Measurements from ENCODE around the gene MIER2.
A peak's percentile ranks its signal among the peaks of the same experiment; 100 is the strongest.

Gene MIER2

DNA sequence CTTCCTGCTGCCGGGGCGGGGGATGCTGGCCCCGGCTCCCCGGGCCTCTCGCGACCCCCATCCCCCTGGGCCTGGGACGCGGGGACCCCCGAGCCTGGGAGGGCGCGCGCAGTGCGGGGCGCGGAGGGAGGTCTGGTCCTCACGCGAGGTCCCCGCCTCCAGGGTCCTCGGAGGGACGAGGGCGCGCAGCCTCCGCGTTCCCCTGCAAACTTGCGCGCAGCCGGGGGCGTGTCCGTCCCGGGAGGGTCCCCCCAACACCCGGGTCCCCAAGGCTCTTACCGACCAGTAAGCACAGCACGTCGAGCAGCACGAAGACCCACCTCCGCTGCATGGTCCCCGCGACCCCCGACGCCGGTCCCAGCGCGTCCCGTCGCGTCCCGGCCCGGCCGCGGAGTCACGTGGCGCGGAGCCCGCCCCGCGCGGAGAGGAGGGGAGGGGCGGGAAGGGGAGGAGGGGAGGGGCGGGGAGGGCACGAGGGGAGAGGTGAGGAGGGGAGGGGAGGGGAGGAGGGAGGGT is 53.5 kb downstream of the MIER2 start, which contains the start of gene PLPP2:
Gene PLPP2 (minus strand): TSS at position 398 of the 516 bp plus-strand sequence. CDS start 67 bp downstream, at position 331.
- TF ChIP-seq, protein P1, sequence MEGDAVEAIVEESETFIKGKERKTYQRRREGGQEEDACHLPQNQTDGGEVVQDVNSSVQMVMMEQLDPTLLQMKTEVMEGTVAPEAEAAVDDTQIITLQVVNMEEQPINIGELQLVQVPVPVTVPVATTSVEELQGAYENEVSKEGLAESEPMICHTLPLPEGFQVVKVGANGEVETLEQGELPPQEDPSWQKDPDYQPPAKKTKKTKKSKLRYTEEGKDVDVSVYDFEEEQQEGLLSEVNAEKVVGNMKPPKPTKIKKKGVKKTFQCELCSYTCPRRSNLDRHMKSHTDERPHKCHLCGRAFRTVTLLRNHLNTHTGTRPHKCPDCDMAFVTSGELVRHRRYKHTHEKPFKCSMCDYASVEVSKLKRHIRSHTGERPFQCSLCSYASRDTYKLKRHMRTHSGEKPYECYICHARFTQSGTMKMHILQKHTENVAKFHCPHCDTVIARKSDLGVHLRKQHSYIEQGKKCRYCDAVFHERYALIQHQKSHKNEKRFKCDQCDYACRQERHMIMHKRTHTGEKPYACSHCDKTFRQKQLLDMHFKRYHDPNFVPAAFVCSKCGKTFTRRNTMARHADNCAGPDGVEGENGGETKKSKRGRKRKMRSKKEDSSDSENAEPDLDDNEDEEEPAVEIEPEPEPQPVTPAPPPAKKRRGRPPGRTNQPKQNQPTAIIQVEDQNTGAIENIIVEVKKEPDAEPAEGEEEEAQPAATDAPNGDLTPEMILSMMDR (IDR thresholded peaks at IDR 0.05; ENCODE audit: insufficient read depth, low read depth, low read length, missing control alignments) = no peak
- no peak for DNase-seq (ENCODE audit: low read depth)
- no peak within 1 kb of the TSS for H3K4me3 ChIP-seq (ENCODE audit: low read depth, low read length)

DNA sequence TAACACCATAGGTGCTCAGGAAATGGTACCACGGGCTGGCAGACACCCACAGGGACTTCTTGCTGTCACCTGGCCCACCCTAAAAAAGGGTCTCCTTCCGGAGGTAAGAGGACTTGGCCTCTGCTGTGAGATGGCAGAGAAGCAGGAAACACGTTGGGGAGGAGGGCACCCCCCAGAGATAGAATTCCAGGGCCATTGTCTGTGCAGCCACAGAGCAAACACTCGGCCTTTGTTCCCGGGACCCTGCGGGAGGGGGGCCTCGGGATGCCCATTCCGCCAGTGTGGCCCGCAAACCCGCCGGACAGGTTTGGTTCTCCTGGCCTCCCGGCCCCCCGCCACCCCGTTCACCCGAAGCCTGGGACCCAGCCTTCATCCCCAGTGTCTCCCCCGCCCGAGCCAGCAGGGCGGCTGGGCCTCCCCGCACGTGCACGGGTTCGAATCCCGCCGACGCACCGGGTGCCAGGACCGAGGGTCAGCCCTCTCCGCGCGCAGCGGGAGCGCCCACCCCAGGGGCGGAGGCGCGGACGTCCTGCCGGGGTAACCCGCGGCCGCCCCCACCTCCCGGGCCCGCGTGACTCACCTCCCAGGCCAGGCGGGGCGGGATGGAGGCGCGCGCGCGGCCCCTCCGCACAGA is 54.1 kb downstream of the MIER2 start:
- H3K4me3 ChIP-seq (ENCODE audit: low read depth, low read length) = no peak overlapping the region
- no peak for DNase-seq (ENCODE audit: low read depth)
- TF ChIP-seq, protein P1 (IDR thresholded peaks at IDR 0.05; ENCODE audit: insufficient read depth, low read depth, low read length, missing control alignments) = no peak

DNA sequence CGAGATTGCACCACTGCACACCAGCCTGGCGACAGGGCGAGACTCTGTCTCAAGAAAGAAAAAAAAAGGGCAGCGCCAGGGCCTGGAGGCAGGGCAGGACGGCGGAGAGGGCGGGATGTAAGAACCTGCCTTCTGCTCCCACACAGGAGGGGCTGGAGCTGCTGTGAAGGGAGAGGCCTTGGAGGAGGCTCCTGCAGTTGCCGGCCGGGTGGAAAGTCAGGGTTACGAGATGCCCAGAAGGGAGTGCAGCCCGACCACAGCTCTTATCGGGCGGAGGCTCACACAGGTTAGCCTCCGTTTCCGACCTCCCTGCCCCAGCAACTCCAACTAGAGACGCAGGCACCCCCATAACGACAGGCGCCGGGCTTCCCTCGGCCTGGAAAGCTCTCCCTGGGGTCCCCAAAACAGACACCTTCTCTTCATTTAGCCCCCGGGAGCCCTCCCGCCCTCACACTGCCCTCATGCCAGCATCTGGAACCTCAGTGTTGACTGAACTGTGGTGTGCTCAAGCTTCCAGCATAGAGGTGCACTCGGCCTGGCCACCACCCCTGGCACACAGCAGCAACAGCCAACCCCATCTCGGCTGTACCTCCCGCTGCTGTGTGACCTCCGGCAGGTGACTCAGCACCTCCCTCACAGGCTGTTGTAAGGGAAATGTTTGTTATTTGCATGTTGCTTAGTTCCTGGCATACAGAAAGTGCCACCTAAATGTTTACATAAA is 54.8 kb downstream of the MIER2 start:
- TF ChIP-seq, protein P1 (IDR thresholded peaks at IDR 0.05; ENCODE audit: insufficient read depth, low read depth, low read length, missing control alignments) = no peak
- peak; percentile 29 for DNase-seq (ENCODE audit: low read depth)
- H3K4me3 ChIP-seq (ENCODE audit: low read depth, low read length) = no peak overlapping the region

DNA sequence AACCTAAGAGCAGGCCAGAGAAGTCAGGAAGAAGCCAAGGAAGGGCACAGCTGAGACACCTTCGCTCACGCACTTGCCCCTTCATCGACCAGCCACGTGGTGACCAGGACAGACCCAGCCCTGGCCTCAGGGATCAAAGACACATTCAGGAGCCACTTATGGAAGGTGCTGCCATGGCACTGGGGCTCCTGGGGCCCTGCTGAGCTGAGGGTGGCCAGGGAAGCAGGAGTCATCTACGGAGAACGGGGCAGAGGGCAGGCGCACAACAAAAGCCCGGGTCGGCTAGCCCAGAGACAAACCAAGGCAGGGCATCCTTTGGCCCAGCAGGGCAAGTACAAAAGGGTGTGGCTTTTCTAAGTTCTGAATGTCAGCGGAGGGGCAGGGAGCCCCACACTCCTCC is 55.7 kb downstream of the MIER2 start:
- TF ChIP-seq, protein P1 (IDR thresholded peaks at IDR 0.05; ENCODE audit: insufficient read depth, low read depth, low read length, missing control alignments) = no peak
- DNase-seq (ENCODE audit: low read depth) = no peak
- no peak overlapping the region for H3K4me3 ChIP-seq (ENCODE audit: low read depth, low read length)

DNA sequence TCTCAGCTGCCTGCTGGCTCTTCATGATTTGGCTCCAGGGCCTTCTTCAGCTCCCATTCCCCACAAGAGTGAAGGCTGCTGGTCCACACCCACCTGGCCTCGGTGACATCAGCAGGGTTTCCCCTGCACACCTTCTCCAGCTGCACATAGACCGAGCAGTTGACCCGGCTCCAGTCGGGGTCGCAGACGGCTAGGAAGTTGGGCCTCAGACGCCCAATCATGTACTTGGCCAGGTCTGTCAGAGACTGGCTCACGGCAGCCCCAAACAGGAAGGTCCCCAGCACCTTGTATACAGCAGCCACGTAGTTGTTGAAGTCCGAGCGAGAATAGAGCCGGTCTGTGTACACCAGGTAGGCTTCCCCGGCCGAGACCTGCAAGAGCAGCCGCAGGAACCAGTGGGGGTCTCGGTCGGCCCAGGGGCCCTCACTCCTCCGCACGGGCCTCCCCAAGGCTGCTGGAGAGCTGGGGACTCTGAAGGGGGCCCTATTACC is 57.2 kb downstream of the MIER2 start:
- no peak overlapping the region for H3K4me3 ChIP-seq (ENCODE audit: low read depth, low read length)
- TF ChIP-seq, protein P1 (IDR thresholded peaks at IDR 0.05; ENCODE audit: insufficient read depth, low read depth, low read length, missing control alignments) = no peak
- DNase-seq (ENCODE audit: low read depth) = no peak

DNA sequence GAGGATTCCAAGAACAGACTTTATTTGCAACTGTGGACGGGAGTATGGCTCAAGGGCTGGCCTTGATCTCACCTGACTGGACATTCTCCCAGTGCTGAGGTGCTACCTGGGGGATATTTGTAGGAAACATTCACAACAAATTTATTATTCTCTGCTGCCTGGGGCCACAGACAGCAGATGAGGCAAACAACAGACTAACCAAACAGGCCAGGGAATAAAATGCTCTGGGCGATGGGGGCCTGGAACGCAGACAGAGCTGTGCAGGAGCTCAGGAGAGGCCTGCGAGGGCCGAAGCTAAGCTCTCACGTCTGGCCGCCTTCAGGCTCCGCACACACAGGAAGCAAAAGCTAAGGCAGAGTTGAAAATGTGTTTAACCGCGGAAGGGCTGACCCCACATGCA is 61.2 kb downstream of the MIER2 start:
- TF ChIP-seq, protein P1 (IDR thresholded peaks at IDR 0.05; ENCODE audit: insufficient read depth, low read depth, low read length, missing control alignments) = no peak
- no peak for DNase-seq (ENCODE audit: low read depth)
- H3K4me3 ChIP-seq (ENCODE audit: low read depth, low read length) = no peak overlapping the region
